Measurements from ENCODE around the gene MNDA.
"Not testable (repeated sequence)": the region's sequence is repeated elsewhere in the genome, so short reads cannot be mapped to it uniquely, and the experiment has no call there.

MNDA gene

GRCh38 chr1:158840236-158840635 is 9.1 kb downstream of the MNDA start:
- no peak for DNase-seq

DNA sequence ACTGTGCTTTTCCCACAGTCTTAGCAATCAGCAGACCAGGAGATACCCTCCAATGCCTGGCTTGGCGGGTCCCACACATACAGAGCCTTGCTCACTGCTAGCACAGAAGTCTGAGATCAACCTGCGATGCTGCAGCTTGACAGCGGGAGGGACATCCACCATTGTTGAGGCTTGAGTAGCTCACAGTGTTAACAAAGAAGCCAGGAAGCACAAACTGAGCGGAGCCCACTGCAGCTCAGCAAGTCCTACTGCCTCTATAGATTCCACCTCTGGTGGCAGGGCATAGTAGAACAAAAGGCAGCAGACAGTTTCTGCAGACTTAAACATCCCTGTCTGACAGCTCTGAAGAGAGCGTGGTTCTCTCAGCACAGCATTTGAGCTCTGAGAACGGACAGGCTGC is 33.4 kb downstream of the MNDA start:
- no peak for DNase-seq

- not testable (repeated sequence) for DNase-seq
These were observed 39.3 kb downstream of the MNDA start for GRCh38 chr1:158870438-158870837.

DNA sequence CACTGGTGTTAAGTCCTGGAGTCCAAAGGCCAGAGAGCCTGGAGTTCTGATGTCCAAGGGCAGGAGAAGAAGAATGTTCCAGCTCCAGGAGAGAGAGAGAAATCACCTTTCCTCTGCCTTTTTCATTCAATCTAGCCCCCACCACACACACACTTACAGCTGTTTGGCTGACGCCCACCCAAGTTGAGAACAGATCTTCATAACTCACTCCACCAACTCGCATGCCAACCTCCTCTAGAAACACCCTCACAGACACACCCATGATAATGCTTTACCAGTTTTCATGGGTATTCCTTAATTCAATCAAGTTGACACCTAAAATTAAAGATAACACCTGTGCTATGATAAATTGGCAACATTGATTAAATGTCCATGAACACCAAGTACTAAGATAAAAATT is 42.0 kb downstream of the MNDA start:
- DNase-seq: no peak

DNA sequence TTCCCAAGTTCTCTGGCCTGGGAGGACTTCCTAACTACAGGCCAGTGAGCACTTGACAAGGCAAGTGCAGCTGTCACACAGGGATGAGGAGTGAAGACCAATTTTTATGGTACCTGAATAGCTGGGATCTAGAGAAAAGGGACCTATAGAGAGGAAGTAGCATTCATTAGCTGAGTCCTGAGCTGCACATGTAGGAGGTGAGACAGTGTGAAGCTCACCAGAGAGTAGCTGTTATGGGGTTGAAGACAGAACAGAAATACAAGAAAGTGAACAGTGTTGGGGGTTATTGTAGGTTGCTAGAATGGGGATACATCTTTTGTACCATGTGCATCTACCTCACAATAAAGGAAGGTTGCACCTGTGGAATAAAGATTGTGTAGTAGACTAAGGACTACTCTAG is 62.5 kb downstream of the MNDA start:
- DNase-seq: no peak

- DNase-seq: no peak
These were observed 67.6 kb downstream of the MNDA start for GRCh38 chr1:158898722-158899121.

Data from GDM1 (cell line).